Natural killer cell (primary cell): ENCODE results near the gene PCDHAC2. TPM values are rescaled to one million over a fixed set of nuclear protein-coding genes. Genes with fewer than 3 reads are reported as not detected.

Experiments used
- ATAC-seq, 3 donors: fragments of 150-1000 bp in 2 of 3; fragments of 200-7000 bp in 1 of 3; cut with Tn5 transposase; 1 replicate in 1 of 3; 2 replicates in 2 of 3; pipeline ENCODE4 v1.10.0; 2021; ENCODE audit warnings: mild to moderate bottlenecking in 2 of 3, moderate library complexity in 2 of 3
- DNase-seq, 2 donors: peaks; one replicate each; pipeline versions ENCODE4 v3.0.0 to v3.0.0-alpha.2; 2013 to 2021; ENCODE audit warnings: mixed read lengths in 1 of 2
- H3K27ac ChIP-seq: one replicate; pipeline ENCODE4 v1.5.1; 2013; ENCODE audit warnings: mild to moderate bottlenecking, low read length
- H3K27me3 ChIP-seq: one replicate; pipeline ENCODE4 v1.6.1; 2013; ENCODE audit warnings: low read length; ENCODE audit not compliant: control insufficient read depth, insufficient read depth
- H3K36me3 ChIP-seq: one replicate; pipeline ENCODE4 v1.6.1; 2013; ENCODE audit warnings: low read length; ENCODE audit not compliant: control insufficient read depth, insufficient read depth
- H3K4me1 ChIP-seq: one replicate; pipeline ENCODE4 v1.6.1; 2013; ENCODE audit warnings: low read length; ENCODE audit not compliant: control insufficient read depth, insufficient read depth
- H3K4me3 ChIP-seq: one replicate; pipeline ENCODE4 v1.5.1; 2013; ENCODE audit warnings: low read length
- H3K9me3 ChIP-seq: one replicate; pipeline ENCODE4 v1.6.1; 2013; ENCODE audit warnings: low read length; ENCODE audit not compliant: control insufficient read depth, insufficient read depth
- H3K27ac Mint-ChIP-seq, 2 donors: one replicate each; pipeline ENCODE4 v1.8.0; 2022; ENCODE audit warnings: mild to moderate bottlenecking in 2 of 2, mixed read lengths in 2 of 2, moderate library complexity in 1 of 2
- H3K27me3 Mint-ChIP-seq, 2 donors: one replicate each; pipeline ENCODE4 v1.8.0; 2022; ENCODE audit warnings: low read depth in 2 of 2, mixed read lengths in 2 of 2
- H3K36me3 Mint-ChIP-seq: one replicate; pipeline ENCODE4 v1.8.0; 2022; ENCODE audit warnings: mixed read lengths
- H3K4me1 Mint-ChIP-seq, 2 donors: one replicate each; pipeline ENCODE4 v1.8.0; 2022; ENCODE audit warnings: mixed read lengths in 2 of 2
- H3K4me3 Mint-ChIP-seq: one replicate; pipeline ENCODE4 v1.8.0; 2022; ENCODE audit warnings: mild to moderate bottlenecking, moderate library complexity, mixed read lengths
- H3K9me3 Mint-ChIP-seq, 2 donors: one replicate each; pipeline ENCODE4 v1.8.0; 2022; ENCODE audit warnings: mixed read lengths in 2 of 2
- CTCF ChIP-seq: fragments of 200-600 bp; IDR thresholded peaks from one replicate; pipeline ENCODE4 v1.8.0; 2022; ENCODE audit warnings: antibody characterized with exemption
- WGBS: methylation state at CpG from one replicate; pipeline ENCODE4 v1.1.7; 2013; ENCODE audit warnings: missing lambda C conversion rate; ENCODE audit not compliant: insufficient coverage; 5-methylcytosine and 5-hydroxymethylcytosine counted together
- intact Hi-C: fragments of 100-400 bp; cut with micrococcal nuclease; formaldehyde crosslinking; loops from one replicate; pipeline ENCODE4 v1.14.2; 2022
- total RNA-seq, 4 donors: library from RNA; stranded (reverse); fragments of 120-200 nt in 1 of 4; gene quantifications; one replicate each; pipeline versions ENCODE4 v1.2.3 to v1.2.4, GENCODE V29; 2013 to 2022

The PCDHAC2 gene
- total RNA-seq, 3 donors from 2014 or later (not counting 1 experiment from before 2014, with no cell fraction given), result not detected

GRCh38 chr5:140964356-140964755, 1.9 kb upstream of the PCDHAC2 start:
- H3K27ac ChIP-seq, result no peak overlapping the region
- no peaks in the 10 kb centered on the region for H3K36me3 Mint-ChIP-seq
- DNase-seq, result no peak
- intact Hi-C loops, result no loop called here
- WGBS, result 83% methylated on average over 1 of the region's 3 CpGs
- no peak for TF ChIP-seq CTCF
- H3K4me3 ChIP-seq, result no peak overlapping the region
- H3K27ac Mint-ChIP-seq, result no peak overlapping the region
- H3K9me3 ChIP-seq, result no peaks in the 10 kb centered on the region
- H3K4me3 Mint-ChIP-seq, result no peak overlapping the region
- peaks cover 4% of the 10 kb centered on the region for H3K27me3 ChIP-seq
- H3K4me1 Mint-ChIP-seq, result no peaks in the 10 kb centered on the region
- no peaks in the 10 kb centered on the region for H3K4me1 ChIP-seq
- H3K9me3 Mint-ChIP-seq, result peaks cover 0 to 4% of the 10 kb centered on the region in 2 donors
- H3K36me3 ChIP-seq, result no peaks in the 10 kb centered on the region
- ATAC-seq, result no peak
- H3K27me3 Mint-ChIP-seq, result peaks cover 12 to 21% of the 10 kb centered on the region in 2 donors

- no peak for TF ChIP-seq CTCF
- Mint-ChIP-seq H3K4me3 (no peak overlapping the region), H3K9me3 (peaks cover 0 to 4% of the 10 kb centered on the region in 2 donors), H3K27ac (no peak overlapping the region), H3K27me3 (peaks cover 12 to 21% of the 10 kb centered on the region in 2 donors), H3K36me3 (no peaks in the 10 kb centered on the region), H3K4me1 (no peaks in the 10 kb centered on the region)
- Histone ChIP-seq H3K4me3 (no peak overlapping the region), H3K9me3 (no peaks in the 10 kb centered on the region), H3K27ac (no peak overlapping the region), H3K4me1 (no peaks in the 10 kb centered on the region), H3K27me3 (peaks cover 4% of the 10 kb centered on the region), H3K36me3 (no peaks in the 10 kb centered on the region)
- WGBS, result 7% methylated on average over 9 of the region's 9 CpGs
- DNase-seq (no peak), ATAC-seq (no peak)
- intact Hi-C loops, result no loop called here
Observed at GRCh38 chr5:140965905-140966292, 377 bp upstream of the PCDHAC2 start.

GRCh38 chr5:140967226-140967893, 1.1 kb downstream of the PCDHAC2 start:
- no peak for DNase-seq

More at GRCh38 chr5:140967226-140967893, 1.1 kb downstream of the PCDHAC2 start:
- H3K36me3 ChIP-seq, result no peaks in the 10 kb centered on the region
- peaks cover 12 to 21% of the 10 kb centered on the region in 2 donors for H3K27me3 Mint-ChIP-seq
- H3K27me3 ChIP-seq, result peaks cover 4% of the 10 kb centered on the region
- no peak for TF ChIP-seq CTCF
- no peak for ATAC-seq
- no peaks in the 10 kb centered on the region for H3K9me3 ChIP-seq
- H3K27ac ChIP-seq, result no peak overlapping the region
- H3K4me1 Mint-ChIP-seq, result no peaks in the 10 kb centered on the region
- 28% methylated on average over 34 of the region's 34 CpGs for WGBS
- no peaks in the 10 kb centered on the region for H3K4me1 ChIP-seq
- intact Hi-C loops, result no loop called here
- no peaks in the 10 kb centered on the region for H3K36me3 Mint-ChIP-seq
- H3K9me3 Mint-ChIP-seq, result peaks cover 0 to 4% of the 10 kb centered on the region in 2 donors
- H3K4me3 ChIP-seq, result no peak overlapping the region
- H3K4me3 Mint-ChIP-seq, result no peak overlapping the region
- no peak overlapping the region for H3K27ac Mint-ChIP-seq
